Inflammatory macrophage treated with lipopolysaccharide for 4 hours (primary cell): ENCODE data around the gene ADAMTS12.
"Not testable (repeated sequence)": the region's sequence is repeated elsewhere in the genome, so short reads cannot be mapped to it uniquely, and the experiment has no call there.

ENCODE experiments used
- DNase-seq: peaks from one replicate; pipeline ENCODE4 v3.0.0-alpha.2; 2020

The ADAMTS12 gene

GRCh38 chr5:33905381-33905780 lies 13.6 kb upstream of the ADAMTS12 start:
- DNase-seq, result no peak

DNA sequence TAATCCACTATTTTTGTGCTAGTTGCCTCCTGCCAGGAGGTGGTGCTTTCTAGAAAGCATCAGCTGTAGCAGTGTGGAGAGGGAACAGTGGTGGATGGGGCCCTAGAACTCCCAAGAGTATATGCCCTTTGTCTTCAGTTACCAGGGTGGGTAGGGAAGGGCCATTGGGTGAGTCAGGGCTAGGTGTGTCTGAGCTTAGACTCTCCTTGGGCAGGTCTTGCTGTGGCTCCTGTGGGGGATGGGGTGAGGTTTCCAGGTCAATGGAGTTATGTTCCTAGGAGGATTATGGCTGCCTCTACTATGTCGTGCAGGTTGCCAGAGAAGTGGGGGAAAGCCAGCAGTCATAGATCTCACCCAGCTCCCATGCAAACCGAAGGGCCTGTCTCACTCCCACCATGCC lies 11.3 kb upstream of the ADAMTS12 start:
- no peak for DNase-seq

GRCh38 chr5:33901156-33901555 lies 9.4 kb upstream of the ADAMTS12 start:
- DNase-seq, result no peak

DNA sequence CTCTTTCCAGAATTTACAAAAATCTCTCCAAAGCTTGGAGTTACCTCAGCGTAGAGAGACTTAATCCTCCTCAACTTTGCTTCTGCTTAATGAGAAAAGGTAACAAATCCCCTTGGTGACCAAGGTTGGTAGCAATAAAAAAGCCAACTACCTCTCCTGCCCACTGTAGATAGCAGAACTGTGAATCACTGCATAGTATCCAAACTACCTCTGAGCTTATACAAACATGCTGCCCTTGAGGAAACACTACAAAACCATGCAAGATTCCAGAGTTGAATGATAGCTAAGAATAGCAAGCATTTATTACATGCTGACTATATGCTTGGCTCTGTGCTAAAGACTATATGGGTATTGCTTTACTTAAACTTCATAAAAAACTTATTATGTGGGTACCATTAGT lies 2.8 kb upstream of the ADAMTS12 start:
- no peak for DNase-seq

- DNase-seq, result no peak
Measured at GRCh38 chr5:33892620-33893137, 889 bp upstream of the ADAMTS12 start.

DNA sequence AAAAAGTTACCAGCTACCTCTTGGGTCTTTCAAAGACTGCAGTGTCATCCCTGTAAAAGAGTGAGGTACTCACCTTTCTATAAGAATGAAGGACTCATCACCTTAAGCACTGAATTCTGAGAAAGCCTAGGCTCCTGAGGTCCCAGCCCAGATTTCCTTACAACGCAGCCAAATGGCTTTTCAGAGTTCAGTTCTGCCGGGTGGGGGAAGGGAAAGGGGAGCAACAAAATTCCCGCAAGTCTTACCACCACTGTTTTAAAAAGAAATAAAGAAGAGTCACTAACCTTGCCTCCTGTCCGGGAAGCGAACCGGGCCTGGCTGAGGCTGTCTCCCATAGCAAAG lies 373 bp downstream of the ADAMTS12 start:
- no peak for DNase-seq

DNA sequence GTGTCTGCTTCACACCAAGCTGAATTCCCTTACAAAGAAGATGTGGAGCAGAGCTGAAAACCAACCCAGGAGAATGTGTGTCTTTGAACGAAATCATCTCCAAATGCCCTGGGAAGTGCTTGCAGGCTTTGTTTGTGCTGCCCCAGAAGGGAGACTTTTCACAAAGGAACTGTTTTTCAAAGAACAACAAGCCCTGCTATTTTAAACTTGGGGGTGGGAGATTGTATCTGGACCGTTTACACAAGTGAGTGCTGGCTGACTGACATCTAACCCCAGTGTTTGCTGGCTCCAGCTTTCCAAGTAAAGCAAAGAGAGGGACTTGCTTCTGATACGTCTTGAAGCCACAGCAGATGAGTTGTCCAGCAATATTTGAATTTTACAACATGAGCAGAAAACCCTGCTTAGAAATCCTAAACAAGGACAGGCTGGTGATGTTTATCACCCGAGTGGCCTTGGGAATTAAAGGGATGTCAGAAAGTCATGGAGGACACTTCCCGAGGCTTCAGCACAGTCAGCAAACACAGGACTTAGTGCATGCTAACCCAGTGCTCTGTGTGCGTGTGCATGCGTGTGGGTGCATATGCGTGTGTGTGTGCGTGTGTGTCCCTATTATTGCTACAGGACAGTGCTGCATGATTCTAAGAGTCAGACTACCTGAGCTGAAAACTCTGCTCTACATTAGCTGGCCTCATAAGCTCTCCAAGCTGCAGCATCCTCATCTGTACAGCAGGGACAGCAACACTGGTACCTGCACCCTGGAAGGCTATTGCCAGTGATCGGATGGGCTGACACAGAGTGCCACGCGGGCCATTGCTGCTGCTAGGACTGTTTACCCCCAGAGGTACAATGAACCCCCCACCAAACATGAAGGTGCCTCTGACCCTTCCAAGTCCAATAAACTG lies 1.4 kb downstream of the ADAMTS12 start:
- DNase-seq, result no peak

DNA sequence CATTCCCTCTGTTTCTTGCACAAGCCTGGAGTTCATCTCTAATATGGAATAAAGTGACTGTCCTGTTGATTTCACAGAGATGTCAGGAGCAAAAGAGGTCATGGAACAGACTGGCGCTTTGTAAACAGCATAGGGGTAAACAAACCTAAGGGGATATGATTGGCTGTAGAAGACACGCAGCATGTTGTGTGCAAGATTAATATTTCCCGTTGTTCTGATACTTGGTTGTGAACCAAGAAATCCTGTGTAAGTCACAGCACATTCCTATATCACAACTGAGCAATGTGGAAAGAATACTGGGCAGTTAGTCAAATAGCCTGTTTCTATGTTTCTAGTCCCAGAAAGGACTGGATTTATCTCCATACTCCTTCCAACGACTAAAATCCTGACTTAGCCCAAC lies 3.2 kb downstream of the ADAMTS12 start:
- DNase-seq, result no peak

DNA sequence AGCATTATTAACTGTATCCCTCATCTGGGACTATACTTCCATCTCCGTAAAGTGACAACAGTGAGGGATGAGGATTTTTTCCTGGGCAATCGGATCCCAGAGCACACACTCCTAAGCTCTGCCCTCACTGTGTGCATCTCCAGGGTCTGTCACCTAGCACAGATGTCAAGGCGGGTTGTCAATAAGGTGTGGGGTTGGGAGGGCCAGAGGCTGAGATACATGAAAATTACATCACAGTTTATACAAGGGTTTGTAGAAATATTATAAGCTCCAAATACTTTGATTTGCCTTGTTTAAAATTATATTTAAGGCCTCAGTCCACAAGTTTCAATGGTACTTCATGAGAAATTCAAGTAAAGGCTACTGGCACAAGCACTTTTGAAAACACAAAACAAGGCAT lies 4.5 kb downstream of the ADAMTS12 start:
- no peak for DNase-seq

- DNase-seq, result no peak
Measured at GRCh38 chr5:33886283-33886682, 5.5 kb downstream of the ADAMTS12 start.

DNA sequence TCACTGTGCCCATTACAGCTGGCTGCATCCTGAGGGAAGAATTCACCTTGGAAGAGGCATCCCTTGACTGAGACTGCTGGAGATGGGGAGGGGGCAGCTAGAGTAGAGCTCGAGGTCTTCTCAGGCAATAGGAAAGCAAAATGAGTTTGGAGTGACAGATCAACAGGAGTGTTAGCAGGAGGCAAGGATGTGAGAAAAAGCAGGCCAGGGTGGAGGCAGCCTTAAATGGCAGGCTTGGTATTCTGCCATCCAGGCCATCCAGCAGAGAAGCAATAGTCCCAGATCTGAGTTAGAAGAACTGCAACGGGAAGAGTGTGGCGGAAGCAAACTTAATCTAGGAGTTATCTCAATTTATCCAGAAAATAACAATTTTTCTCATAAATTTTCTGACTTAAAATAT lies 6.1 kb downstream of the ADAMTS12 start:
- DNase-seq, result no peak

DNA sequence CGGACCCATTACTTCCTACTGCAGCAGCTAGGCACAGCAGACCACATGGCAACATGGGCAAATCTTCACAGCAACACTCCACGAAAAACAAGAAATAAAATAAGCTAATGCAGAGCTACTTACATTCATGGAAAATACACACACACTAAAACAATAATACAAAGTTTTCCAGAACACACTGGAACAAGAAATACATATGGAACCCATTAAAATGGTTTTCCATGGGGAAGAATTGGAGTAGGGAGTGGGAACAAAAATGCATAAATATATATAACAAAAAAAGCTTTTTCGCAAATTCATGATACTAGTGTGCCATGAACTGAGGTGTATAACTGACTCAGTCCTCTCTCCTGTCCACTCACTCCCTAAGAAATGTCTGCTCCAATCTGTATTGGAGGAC lies 8.3 kb downstream of the ADAMTS12 start:
- no peak for DNase-seq

DNA sequence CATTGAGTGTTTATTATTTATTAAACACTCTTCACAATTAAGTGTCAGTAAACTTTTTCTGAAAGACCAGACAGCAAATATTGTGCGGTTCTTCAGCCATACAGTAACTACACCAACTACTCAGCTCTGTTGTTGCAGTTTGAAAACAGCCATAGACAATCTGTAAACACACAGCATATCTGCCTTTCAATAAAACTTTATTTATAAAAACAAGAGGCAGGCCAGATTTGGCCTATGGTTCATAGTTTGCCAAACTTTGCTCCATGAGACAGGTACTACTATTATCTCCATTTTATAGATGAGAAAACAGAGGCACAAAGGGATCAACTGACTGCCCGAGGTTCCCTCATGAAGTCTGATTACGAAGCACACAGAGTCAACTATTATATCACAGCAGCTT lies 11.5 kb downstream of the ADAMTS12 start:
- no peak for DNase-seq

DNA sequence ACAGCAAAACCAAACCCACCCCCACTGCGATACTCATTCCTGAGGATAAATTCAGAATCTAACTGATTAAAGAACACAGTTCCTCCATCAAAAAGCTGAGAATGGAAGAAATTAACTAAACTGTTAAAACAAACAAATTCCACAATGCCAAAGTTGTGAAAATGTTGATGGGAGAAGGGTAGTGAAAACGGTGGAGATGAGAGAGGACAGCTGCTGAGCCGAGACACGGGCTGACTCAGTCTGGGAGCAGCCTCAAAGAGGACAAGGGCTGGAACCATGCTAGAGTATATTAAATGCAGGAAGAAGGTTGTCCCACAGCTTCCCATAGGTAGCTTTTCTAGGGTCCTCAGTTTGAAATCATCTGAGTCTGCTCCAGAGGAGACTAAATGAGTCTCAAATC lies 14.3 kb downstream of the ADAMTS12 start:
- DNase-seq, result no peak

- DNase-seq, result no peak
Measured at GRCh38 chr5:33867241-33867640, 24.5 kb downstream of the ADAMTS12 start.

DNA sequence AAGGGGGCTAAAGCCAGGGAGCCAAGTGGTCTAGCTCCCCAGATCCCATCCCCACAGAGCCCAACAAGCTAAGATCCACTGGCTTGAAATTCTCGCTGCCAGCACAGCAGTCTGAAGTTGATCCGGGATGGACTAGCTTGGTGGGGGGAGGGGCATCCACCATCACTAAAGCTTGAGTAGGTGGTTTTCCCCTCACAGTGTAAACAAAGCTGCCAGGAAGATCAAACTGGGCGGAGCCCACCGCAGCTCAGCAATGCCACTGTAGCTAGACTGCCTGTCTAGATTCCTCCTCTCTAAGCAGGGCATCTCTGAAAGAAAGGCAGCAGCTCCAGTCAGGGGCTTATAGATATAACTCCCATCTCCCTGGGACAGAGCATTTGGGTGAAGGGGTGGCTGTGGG lies 32.6 kb downstream of the ADAMTS12 start:
- not testable (repeated sequence) for DNase-seq

DNA sequence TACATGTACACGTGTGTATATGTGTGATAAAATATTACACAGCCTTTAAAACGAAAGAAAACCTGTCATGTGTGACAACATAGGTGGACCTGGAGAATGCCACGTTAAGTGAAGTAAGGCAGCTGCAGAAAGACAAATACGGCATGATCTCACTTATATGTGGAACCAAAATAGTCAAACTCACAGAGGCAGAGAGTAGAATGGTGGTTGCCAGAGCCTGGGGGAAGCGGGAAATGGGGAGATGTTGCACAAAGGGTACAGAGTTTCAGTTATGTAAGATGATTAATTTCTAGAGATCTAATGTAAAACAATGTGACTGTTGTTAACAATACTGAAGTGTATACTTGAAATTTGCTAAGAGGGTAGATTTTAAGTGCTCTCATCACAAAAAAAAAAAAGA lies 34.8 kb downstream of the ADAMTS12 start:
- DNase-seq, result no peak

GRCh38 chr5:33855396-33855795 lies 36.4 kb downstream of the ADAMTS12 start:
- no peak for DNase-seq

- no peak for DNase-seq
Measured at GRCh38 chr5:33854733-33855151, 37.0 kb downstream of the ADAMTS12 start.

- DNase-seq, result no peak
Measured at GRCh38 chr5:33852837-33853236, 39.0 kb downstream of the ADAMTS12 start.

GRCh38 chr5:33852319-33852718 lies 39.5 kb downstream of the ADAMTS12 start:
- no peak for DNase-seq

GRCh38 chr5:33850100-33850594 lies 41.6 kb downstream of the ADAMTS12 start:
- DNase-seq, result no peak

GRCh38 chr5:33848554-33848953 lies 43.2 kb downstream of the ADAMTS12 start:
- no peak for DNase-seq

DNA sequence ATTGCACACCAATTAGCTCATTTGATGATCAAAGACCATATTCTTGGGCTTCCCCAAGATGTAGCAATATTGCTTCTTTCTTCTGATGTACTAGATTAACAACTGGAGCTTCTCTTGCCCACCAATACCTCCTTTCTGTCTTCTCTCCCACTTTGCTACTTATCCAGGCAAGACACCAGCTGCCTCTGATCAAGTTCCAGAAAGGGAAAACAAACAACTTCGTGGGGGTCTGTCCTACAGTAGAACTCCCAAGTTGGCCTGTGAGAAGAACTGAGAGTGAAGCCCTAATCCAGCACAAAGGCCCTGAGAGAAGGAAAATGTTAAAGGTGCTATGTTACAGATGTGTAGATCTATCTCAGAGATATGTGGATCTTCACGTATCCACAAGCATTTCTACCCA lies 44.9 kb downstream of the ADAMTS12 start:
- no peak for DNase-seq

DNA sequence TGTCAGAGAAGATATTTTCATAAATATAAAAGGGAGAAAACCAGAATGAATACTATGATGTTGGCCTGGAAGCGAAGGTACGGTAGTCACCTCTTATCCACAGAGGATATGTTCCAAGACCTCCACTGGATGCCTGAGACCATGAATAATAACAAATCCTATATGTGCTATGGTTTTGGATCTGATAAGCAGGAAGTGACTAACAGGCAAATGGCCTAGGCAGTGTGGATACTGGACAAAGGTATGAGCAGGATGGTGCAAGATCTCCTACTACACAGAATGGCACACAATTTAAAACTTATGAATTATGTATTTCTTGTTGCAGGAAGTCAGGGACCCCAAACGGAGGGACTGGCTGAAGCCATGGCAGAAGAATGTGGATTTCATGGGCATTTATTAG lies 48.2 kb downstream of the ADAMTS12 start:
- DNase-seq, result no peak
